IPS-20b (cell line): ENCODE measurements around the gene LACRT.

Source experiments
- H3K27ac ChIP-seq: one replicate; pipeline ENCODE4 v1.5.1; 2013; ENCODE audit warnings: low read length
- H3K27me3 ChIP-seq: 2 replicates; pipeline ENCODE4 v1.6.1; 2013; ENCODE audit warnings: mild to moderate bottlenecking, low read length, inconsistent platforms; ENCODE audit not compliant: insufficient read depth
- H3K36me3 ChIP-seq: 2 replicates; pipeline ENCODE4 v1.6.1; 2013; ENCODE audit warnings: low read depth, mild to moderate bottlenecking, inconsistent platforms, low read length, moderate library complexity; ENCODE audit not compliant: insufficient read depth
- H3K4me1 ChIP-seq: 2 replicates; pipeline ENCODE4 v1.6.1; 2013; ENCODE audit warnings: mild to moderate bottlenecking, control low read depth, inconsistent platforms, low read length, moderate library complexity; ENCODE audit not compliant: insufficient read depth
- H3K4me3 ChIP-seq: 2 replicates; pipeline ENCODE4 v1.5.1; 2013; ENCODE audit warnings: mild to moderate bottlenecking, low read length, inconsistent platforms
- H3K9ac ChIP-seq: 2 replicates; pipeline ENCODE4 v1.6.1; 2013; ENCODE audit warnings: low read depth, mild to moderate bottlenecking, inconsistent platforms, low read length, moderate library complexity
- H3K9me3 ChIP-seq: 2 replicates; pipeline ENCODE4 v1.6.1; 2013; ENCODE audit warnings: mild to moderate bottlenecking, low read depth, low read length, inconsistent platforms; ENCODE audit not compliant: insufficient read depth

The LACRT gene

DNA sequence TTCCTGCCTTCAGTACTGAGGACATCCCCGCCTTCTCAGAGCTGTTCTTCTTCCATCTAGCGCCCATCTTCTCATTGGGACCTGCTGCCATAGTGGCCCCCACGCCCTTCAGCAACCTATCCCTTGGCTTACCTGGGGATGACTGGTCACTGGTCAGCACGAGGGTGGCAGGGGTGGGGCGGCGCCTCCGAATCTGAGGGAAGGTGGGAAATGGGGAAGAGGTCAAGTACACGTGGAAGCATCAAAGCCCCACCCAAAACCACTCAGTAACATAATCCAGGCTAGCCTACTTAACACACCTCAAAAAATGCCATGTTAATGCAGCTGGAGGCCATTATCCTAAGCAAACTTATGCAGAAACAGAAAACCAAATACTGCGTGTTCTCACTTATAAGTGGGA is 50.6 kb downstream of the LACRT start:
- Histone ChIP-seq H3K36me3 (peaks cover 6% of the 10 kb centered on the region), H3K4me1 (peaks cover 7% of the 10 kb centered on the region; the same call in 1 of the 2 replicates), H3K4me3 (no peak overlapping the region), H3K9me3 (no peaks in the 10 kb centered on the region), H3K27ac (no peak overlapping the region), H3K27me3 (peaks cover 28% of the 10 kb centered on the region), H3K9ac (no peak overlapping the region)

DNA sequence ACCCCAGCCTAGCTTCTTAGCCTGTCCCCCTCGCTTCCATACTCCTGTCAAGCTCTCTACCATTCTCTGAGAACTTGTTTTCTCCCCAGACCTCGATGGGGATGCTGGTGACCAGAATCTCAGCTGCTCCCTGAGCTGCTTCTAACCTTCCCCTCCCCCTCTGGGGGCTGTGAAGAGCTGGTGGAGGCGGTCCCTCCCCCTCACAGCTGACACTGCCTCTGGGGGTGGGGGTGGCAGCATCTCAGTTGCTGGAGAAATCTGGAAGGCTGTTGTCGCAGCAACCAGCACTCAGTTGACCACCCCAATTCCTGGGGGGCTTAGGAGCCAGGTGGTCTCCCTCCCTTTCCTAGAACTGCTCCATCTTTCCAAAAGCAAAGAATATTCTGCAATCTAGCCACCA is 51.0 kb downstream of the LACRT start:
- H3K27ac ChIP-seq: no peak overlapping the region
- H3K4me1 ChIP-seq: peaks cover 3% of the 10 kb centered on the region; the same call in 1 of the 2 replicates
- H3K4me3 ChIP-seq: no peak overlapping the region
- no peak overlapping the region for H3K9ac ChIP-seq
- peaks cover 6% of the 10 kb centered on the region for H3K36me3 ChIP-seq
- no peaks in the 10 kb centered on the region for H3K9me3 ChIP-seq
- peaks cover 24% of the 10 kb centered on the region for H3K27me3 ChIP-seq

DNA sequence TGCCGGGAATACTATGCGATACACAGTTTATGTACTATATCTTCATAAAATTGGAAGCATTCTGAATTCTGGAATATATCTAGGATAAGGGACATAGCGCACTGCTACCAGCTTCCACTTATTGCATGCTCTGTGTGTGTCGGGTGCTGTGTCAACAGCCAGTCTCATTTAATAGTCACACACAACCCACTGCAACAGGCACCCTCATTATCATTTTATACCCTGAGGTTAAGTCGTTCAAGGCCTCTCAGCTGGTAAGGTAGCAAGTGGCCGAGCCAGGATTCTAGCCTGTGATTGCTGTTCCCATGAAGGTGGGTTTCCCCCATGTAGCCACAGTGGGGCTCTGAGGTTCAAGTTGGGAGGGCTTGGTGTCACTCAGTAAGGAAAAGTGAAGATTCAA is 53.3 kb downstream of the LACRT start:
- Histone ChIP-seq H3K9ac (no peak overlapping the region), H3K27me3 (peaks cover 5% of the 10 kb centered on the region; the same call in 1 of the 2 replicates), H3K36me3 (peaks cover 6% of the 10 kb centered on the region), H3K27ac (no peak overlapping the region), H3K4me3 (no peak overlapping the region), H3K4me1 (peaks cover 3% of the 10 kb centered on the region; the same call in 1 of the 2 replicates), H3K9me3 (no peaks in the 10 kb centered on the region)
